ENCODE results near the gene CKAP2L. TPM values are rescaled to one million over a fixed set of nuclear protein-coding genes. Genes with fewer than 3 reads are reported as not detected.

CKAP2L gene
- total and polyA plus RNA-seq, 9 of the 15 experiments (the other 6 are each of a cell fraction or from before 2014, with no cell fraction given), result 10.4 to 21.9 (median 14.2) TPM

- TF ChIP-seq NRF1 (conservative IDR thresholded peaks at IDR 0.05 in 1 of 2, IDR thresholded peaks at IDR 0.05 in 1 of 2), result no peak
- TF ChIP-seq NR2F6 (CRISPR knock-in tag; IDR thresholded peaks at IDR 0.05), result no peak
- TF ChIP-seq ZNF311 (CRISPR knock-in tag; IDR thresholded peaks at IDR 0.05), result no peak
- TF ChIP-seq ZNF444 (CRISPR knock-in tag; IDR thresholded peaks at IDR 0.05), result no peak
- TF ChIP-seq FOXJ2 (tag; IDR thresholded peaks at IDR 0.05), result no peak
- TF ChIP-seq, protein P1, sequence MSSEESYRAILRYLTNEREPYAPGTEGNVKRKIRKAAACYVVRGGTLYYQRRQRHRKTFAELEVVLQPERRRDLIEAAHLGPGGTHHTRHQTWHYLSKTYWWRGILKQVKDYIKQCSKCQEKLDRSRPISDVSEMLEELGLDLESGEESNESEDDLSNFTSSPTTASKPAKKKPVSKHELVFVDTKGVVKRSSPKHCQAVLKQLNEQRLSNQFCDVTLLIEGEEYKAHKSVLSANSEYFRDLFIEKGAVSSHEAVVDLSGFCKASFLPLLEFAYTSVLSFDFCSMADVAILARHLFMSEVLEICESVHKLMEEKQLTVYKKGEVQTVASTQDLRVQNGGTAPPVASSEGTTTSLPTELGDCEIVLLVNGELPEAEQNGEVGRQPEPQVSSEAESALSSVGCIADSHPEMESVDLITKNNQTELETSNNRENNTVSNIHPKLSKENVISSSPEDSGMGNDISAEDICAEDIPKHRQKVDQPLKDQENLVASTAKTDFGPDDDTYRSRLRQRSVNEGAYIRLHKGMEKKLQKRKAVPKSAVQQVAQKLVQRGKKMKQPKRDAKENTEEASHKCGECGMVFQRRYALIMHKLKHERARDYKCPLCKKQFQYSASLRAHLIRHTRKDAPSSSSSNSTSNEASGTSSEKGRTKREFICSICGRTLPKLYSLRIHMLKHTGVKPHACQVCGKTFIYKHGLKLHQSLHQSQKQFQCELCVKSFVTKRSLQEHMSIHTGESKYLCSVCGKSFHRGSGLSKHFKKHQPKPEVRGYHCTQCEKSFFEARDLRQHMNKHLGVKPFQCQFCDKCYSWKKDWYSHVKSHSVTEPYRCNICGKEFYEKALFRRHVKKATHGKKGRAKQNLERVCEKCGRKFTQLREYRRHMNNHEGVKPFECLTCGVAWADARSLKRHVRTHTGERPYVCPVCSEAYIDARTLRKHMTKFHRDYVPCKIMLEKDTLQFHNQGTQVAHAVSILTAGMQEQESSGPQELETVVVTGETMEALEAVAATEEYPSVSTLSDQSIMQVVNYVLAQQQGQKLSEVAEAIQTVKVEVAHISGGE (CRISPR knock-in tag; IDR thresholded peaks at IDR 0.05), result no peak
- TF ChIP-seq, protein P2, sequence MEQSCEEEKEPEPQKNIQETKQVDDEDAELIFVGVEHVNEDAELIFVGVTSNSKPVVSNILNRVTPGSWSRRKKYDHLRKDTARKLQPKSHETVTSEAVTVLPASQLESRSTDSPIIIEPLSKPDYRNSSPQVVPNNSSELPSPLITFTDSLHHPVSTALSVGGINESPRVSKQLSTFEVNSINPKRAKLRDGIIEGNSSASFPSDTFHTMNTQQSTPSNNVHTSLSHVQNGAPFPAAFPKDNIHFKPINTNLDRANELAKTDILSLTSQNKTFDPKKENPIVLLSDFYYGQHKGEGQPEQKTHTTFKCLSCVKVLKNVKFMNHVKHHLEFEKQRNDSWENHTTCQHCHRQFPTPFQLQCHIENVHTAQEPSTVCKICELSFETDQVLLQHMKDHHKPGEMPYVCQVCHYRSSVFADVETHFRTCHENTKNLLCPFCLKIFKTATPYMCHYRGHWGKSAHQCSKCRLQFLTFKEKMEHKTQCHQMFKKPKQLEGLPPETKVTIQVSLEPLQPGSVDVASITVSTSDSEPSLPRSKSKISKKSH (CRISPR knock-in tag; IDR thresholded peaks at IDR 0.05), result no peak
- TF ChIP-seq ZNF347 (CRISPR knock-in tag; IDR thresholded peaks at IDR 0.05; ENCODE audit: low read depth), result no peak
- no peak for TF ChIP-seq ZNF384 (IDR thresholded peaks at IDR 0.05; ENCODE audit: low read depth, low read length)
- TF ChIP-seq RBM34 (IDR thresholded peaks at IDR 0.05; ENCODE audit: borderline replicate concordance, insufficient read depth, low read length), result no peak
- no peak for TF ChIP-seq ETS2 (tag; IDR thresholded peaks at IDR 0.05; ENCODE audit: borderline replicate concordance, poor library complexity, severe bottlenecking)
- TF ChIP-seq CEBPG (CRISPR knock-in tag; IDR thresholded peaks at IDR 0.05), result no peak
- TF ChIP-seq CEBPG (tag; conservative IDR thresholded peaks at IDR 0.05 in 1 of 2, IDR thresholded peaks at IDR 0.05 in 1 of 2), result no peak
- no peak for TF ChIP-seq NCOA6 (IDR thresholded peaks at IDR 0.05)
- TF ChIP-seq JUN (IDR thresholded peaks at IDR 0.05; ENCODE audit: borderline replicate concordance, low read depth, low read length), result no peak
- TF ChIP-seq JUN (CRISPR knock-in tag; IDR thresholded peaks at IDR 0.05; ENCODE audit: borderline replicate concordance), result no peak
- TF ChIP-seq SPI1 (IDR thresholded peaks at IDR 0.05; ENCODE audit: borderline replicate concordance, low read depth, low read length), result no peak
- TF ChIP-seq BCL6 (CRISPR knock-in tag; IDR thresholded peaks at IDR 0.05), result no peak
- no peak for TF ChIP-seq TRIM24 (IDR thresholded peaks at IDR 0.05)
- TF ChIP-seq BRF1 (IDR thresholded peaks at IDR 0.05; ENCODE audit: borderline replicate concordance, extremely low read depth, insufficient read length), result no peak
- no peak for TF ChIP-seq ZNF551 (CRISPR knock-in tag; IDR thresholded peaks at IDR 0.05)
- TF ChIP-seq NFRKB (IDR thresholded peaks at IDR 0.05; ENCODE audit: low read depth), result no peak
- no peak for TF ChIP-seq HOXB6 (CRISPR knock-in tag; IDR thresholded peaks at IDR 0.05; ENCODE audit: borderline replicate concordance)
- TF ChIP-seq ZNF133 (CRISPR knock-in tag; IDR thresholded peaks at IDR 0.05), result no peak
Measured at GRCh38 chr2:112690853-112691401, 73.5 kb downstream of the CKAP2L start (continued).
